Stimulated activated CD4-positive, alpha-beta T cell treated with anti-CD3 and anti-CD28 coated beads, Interleukin-12 subunit alpha, Interleukin-12 subunit beta, amount 100 ng/mL, for 24 hours (primary cell): Measurements from ENCODE around the gene MVB12B.
A peak's percentile ranks its signal among the peaks of the same experiment; 100 is the strongest.

Experiments used
- DNase-seq, 2 experiments: peaks; one replicate each; pipeline ENCODE4 v3.0.0-alpha.2; 2020; ENCODE audit warnings: low read depth in 2 of 2

MVB12B gene

GRCh38 chr9:126490871-126491567, 164.4 kb downstream of the MVB12B start:
- peak in 1 of 2 experiments; percentile 37 for DNase-seq

- no peak for DNase-seq
Measured at GRCh38 chr9:126491568-126491879, 164.9 kb downstream of the MVB12B start.

GRCh38 chr9:126491949-126492348, 165.3 kb downstream of the MVB12B start:
- no peak for DNase-seq

- no peak for DNase-seq
Measured at GRCh38 chr9:126494264-126494663, 167.6 kb downstream of the MVB12B start.

- DNase-seq, result no peak
Measured at GRCh38 chr9:126494746-126495145, 168.1 kb downstream of the MVB12B start.

GRCh38 chr9:126495411-126496180, 169.0 kb downstream of the MVB12B start:
- no peak for DNase-seq

GRCh38 chr9:126496181-126496576, 169.6 kb downstream of the MVB12B start:
- DNase-seq, result no peak

GRCh38 chr9:126496781-126497659, 170.4 kb downstream of the MVB12B start:
- no peak for DNase-seq

GRCh38 chr9:126497660-126498275, 171.1 kb downstream of the MVB12B start:
- DNase-seq, result no peak

GRCh38 chr9:126498331-126498730, 171.7 kb downstream of the MVB12B start:
- no peak for DNase-seq

- peak in 1 of 2 experiments; percentile 16 for DNase-seq
Measured at GRCh38 chr9:126499005-126499910, 172.6 kb downstream of the MVB12B start.

GRCh38 chr9:126499911-126500599, 173.4 kb downstream of the MVB12B start:
- no peak for DNase-seq

GRCh38 chr9:126500600-126501382, 174.2 kb downstream of the MVB12B start:
- DNase-seq, result peak; percentile 44 to 58

- no peak for DNase-seq
Measured at GRCh38 chr9:126501383-126502331, 175.0 kb downstream of the MVB12B start.

- DNase-seq, result no peak
Measured at GRCh38 chr9:126502417-126503332, 176.0 kb downstream of the MVB12B start.

GRCh38 chr9:126503333-126504085, 176.9 kb downstream of the MVB12B start:
- no peak for DNase-seq
